Measurements from ENCODE around the gene MAP3K4.

The MAP3K4 gene

DNA sequence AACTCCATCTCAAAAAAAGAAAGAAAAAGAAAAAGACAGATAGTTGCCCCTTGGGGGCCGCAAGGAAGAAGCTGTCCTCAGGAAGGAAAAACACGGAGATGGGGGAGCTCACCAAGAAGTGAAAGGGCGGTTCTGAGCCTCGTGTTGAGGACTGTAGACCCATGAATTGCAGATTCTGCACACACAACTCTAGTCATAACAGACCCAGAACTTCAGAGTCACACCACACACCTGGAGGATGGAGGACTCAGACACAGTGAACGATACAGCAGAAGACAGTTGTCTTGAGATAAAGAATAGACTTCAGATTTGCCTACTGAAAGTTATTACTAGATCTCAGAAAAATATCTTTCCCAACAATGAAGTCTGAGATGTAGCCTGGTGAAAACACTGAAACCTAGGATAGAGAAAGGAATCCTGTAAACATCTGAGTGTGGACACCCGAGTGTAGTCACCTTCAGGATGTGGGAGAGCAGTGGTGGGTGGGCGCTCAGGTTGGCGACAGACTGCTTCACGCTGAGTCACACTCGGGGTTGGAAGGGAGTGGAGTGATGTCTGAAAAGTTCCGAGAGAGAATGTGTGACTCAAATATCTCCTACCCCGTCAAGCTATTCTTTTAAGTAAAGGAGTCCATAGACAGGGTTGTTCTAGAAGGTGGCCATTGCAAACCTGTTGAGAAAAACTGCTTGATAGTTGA is 88.1 kb downstream of the MAP3K4 start:
- Histone ChIP-seq H3K27me3 (ENCODE audit: control insufficient read depth in 1 of 2, insufficient read depth in 2 of 2, low read length in 2 of 2) (no peaks in the 10 kb centered on the region), H3K36me3 (ENCODE audit: insufficient read depth, low read length) (peaks cover 49% of the 10 kb centered on the region), H3K4me3 (ENCODE audit: low read depth in 1 of 2, low read length in 2 of 2) (no peak overlapping the region), H3K9ac (ENCODE audit: low read length) (no peak overlapping the region), H3K9me3 (ENCODE audit: low read length) (no peaks in the 10 kb centered on the region), H3K27ac (ENCODE audit: low read depth, low read length) (no peak overlapping the region), H3K4me1 (ENCODE audit: insufficient read depth, low read length) (no peaks in the 10 kb centered on the region)

GRCh38 chr6:161080263-161080970 is 88.8 kb downstream of the MAP3K4 start:
- no peak overlapping the region for H3K27ac ChIP-seq (ENCODE audit: low read depth, low read length)
- no peaks in the 10 kb centered on the region for H3K4me1 ChIP-seq (ENCODE audit: insufficient read depth, low read length)
- H3K4me3 ChIP-seq (ENCODE audit: low read depth in 1 of 2, low read length in 2 of 2): no peak overlapping the region
- H3K36me3 ChIP-seq (ENCODE audit: insufficient read depth, low read length): peaks cover 49% of the 10 kb centered on the region
- no peaks in the 10 kb centered on the region for H3K9me3 ChIP-seq (ENCODE audit: low read length)
- H3K27me3 ChIP-seq (ENCODE audit: control insufficient read depth in 1 of 2, insufficient read depth in 2 of 2, low read length in 2 of 2): no peaks in the 10 kb centered on the region
- no peak overlapping the region for H3K9ac ChIP-seq (ENCODE audit: low read length)

GRCh38 chr6:161082215-161082614 is 90.6 kb downstream of the MAP3K4 start:
- Histone ChIP-seq H3K27me3 (ENCODE audit: control insufficient read depth in 1 of 2, insufficient read depth in 2 of 2, low read length in 2 of 2) (no peaks in the 10 kb centered on the region), H3K9ac (ENCODE audit: low read length) (no peak overlapping the region), H3K36me3 (ENCODE audit: insufficient read depth, low read length) (peaks cover 54% of the 10 kb centered on the region), H3K4me1 (ENCODE audit: insufficient read depth, low read length) (no peaks in the 10 kb centered on the region), H3K27ac (ENCODE audit: low read depth, low read length) (no peak overlapping the region), H3K9me3 (ENCODE audit: low read length) (no peaks in the 10 kb centered on the region), H3K4me3 (ENCODE audit: low read depth in 1 of 2, low read length in 2 of 2) (no peak overlapping the region)

- no peak overlapping the region for H3K4me3 ChIP-seq (ENCODE audit: low read depth in 1 of 2, low read length in 2 of 2)
- no peaks in the 10 kb centered on the region for H3K9me3 ChIP-seq (ENCODE audit: low read length)
- H3K9ac ChIP-seq (ENCODE audit: low read length): no peak overlapping the region
- no peaks in the 10 kb centered on the region for H3K4me1 ChIP-seq (ENCODE audit: insufficient read depth, low read length)
- no peaks in the 10 kb centered on the region for H3K27me3 ChIP-seq (ENCODE audit: control insufficient read depth in 1 of 2, insufficient read depth in 2 of 2, low read length in 2 of 2)
- H3K27ac ChIP-seq (ENCODE audit: low read depth, low read length): no peak overlapping the region
- peaks cover 71% of the 10 kb centered on the region for H3K36me3 ChIP-seq (ENCODE audit: insufficient read depth, low read length)
Observed at GRCh38 chr6:161085246-161085645, 93.7 kb downstream of the MAP3K4 start.

DNA sequence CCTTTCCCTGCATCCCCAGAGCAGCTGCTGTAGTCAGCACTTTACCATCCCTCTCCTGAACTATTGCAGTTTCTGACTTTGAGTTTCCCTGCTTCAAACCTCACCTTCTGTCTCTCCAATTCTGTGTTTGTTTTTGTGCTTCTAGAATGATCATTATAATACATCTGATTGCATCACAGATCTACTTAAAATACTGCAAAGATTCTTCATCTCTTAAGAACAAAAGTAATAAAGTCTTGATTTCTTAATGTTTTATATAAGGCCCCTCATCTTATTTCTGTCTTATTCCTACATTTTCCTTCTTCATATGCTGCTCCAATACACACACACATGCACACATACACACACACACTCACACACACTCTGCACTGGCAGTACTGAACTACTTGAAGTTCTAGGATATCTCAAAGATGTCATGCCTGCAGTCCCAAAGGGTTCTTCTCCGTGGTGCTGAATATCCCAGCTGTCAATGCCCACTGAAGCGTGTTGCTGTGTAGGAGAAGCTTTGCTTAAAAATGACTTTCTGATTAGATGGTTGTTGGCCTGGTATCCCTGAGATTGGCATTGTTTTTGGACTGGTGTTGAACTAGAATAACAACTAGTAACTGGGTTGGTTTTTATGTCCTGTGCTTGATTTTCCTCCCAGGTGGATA is 97.2 kb downstream of the MAP3K4 start:
- H3K4me1 ChIP-seq (ENCODE audit: insufficient read depth, low read length): no peaks in the 10 kb centered on the region
- no peak overlapping the region for H3K27ac ChIP-seq (ENCODE audit: low read depth, low read length)
- no peak overlapping the region for H3K9ac ChIP-seq (ENCODE audit: low read length)
- H3K4me3 ChIP-seq (ENCODE audit: low read depth in 1 of 2, low read length in 2 of 2): no peak overlapping the region
- peaks cover 56% of the 10 kb centered on the region for H3K36me3 ChIP-seq (ENCODE audit: insufficient read depth, low read length)
- no peaks in the 10 kb centered on the region for H3K27me3 ChIP-seq (ENCODE audit: control insufficient read depth in 1 of 2, insufficient read depth in 2 of 2, low read length in 2 of 2)
- H3K9me3 ChIP-seq (ENCODE audit: low read length): no peaks in the 10 kb centered on the region

DNA sequence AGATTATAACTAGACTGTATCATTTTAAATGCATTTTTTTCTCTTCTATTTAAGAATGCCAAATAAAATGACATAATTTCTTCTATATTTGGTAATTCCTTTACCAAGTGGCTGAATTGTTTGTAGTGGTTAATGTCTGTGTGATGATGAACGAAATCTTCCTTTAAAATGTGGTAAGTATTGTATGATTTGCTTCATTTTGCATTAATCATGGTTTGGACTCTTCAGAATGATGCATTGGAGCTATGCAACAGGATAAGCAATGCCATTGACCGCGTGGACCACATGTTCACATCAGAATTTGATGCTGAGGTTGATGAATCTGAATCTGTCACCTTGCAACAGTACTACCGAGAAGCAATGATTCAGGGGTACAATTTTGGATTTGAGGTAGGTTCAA is 99.6 kb downstream of the MAP3K4 start:
- Histone ChIP-seq H3K4me3 (ENCODE audit: low read depth in 1 of 2, low read length in 2 of 2) (no peak overlapping the region), H3K9ac (ENCODE audit: low read length) (no peak overlapping the region), H3K27me3 (ENCODE audit: control insufficient read depth in 1 of 2, insufficient read depth in 2 of 2, low read length in 2 of 2) (no peaks in the 10 kb centered on the region), H3K27ac (ENCODE audit: low read depth, low read length) (no peak overlapping the region), H3K36me3 (ENCODE audit: insufficient read depth, low read length) (peaks cover 54% of the 10 kb centered on the region), H3K4me1 (ENCODE audit: insufficient read depth, low read length) (no peaks in the 10 kb centered on the region), H3K9me3 (ENCODE audit: low read length) (no peaks in the 10 kb centered on the region)

GRCh38 chr6:161091972-161092701 is 100.6 kb downstream of the MAP3K4 start:
- Histone ChIP-seq H3K9ac (ENCODE audit: low read length) (no peak overlapping the region), H3K27me3 (ENCODE audit: control insufficient read depth in 1 of 2, insufficient read depth in 2 of 2, low read length in 2 of 2) (no peaks in the 10 kb centered on the region), H3K4me3 (ENCODE audit: low read depth in 1 of 2, low read length in 2 of 2) (no peak overlapping the region), H3K4me1 (ENCODE audit: insufficient read depth, low read length) (no peaks in the 10 kb centered on the region), H3K36me3 (ENCODE audit: insufficient read depth, low read length) (peaks cover 52% of the 10 kb centered on the region), H3K27ac (ENCODE audit: low read depth, low read length) (no peak overlapping the region), H3K9me3 (ENCODE audit: low read length) (no peaks in the 10 kb centered on the region)

DNA sequence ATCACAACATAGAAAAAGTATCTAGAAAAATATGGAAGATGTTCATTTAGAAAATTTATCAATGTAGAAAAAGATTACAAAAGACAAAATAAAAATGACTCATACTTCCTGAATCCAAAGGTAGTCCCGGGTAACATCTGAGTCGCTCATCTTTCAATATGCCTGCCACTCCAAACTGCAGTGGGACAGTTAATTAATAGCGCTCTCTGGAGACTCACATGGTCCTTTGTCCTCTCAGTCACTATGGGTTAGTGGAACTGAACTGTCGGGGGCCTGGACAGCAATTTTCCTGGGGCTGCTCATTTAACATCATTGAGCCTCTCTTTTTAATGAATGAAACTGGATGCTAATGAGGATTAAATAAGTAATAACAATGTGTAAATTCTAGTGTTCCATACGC is 103.4 kb downstream of the MAP3K4 start:
- H3K9ac ChIP-seq (ENCODE audit: low read length): no peak overlapping the region
- no peaks in the 10 kb centered on the region for H3K9me3 ChIP-seq (ENCODE audit: low read length)
- peaks cover 49% of the 10 kb centered on the region for H3K36me3 ChIP-seq (ENCODE audit: insufficient read depth, low read length)
- no peak overlapping the region for H3K27ac ChIP-seq (ENCODE audit: low read depth, low read length)
- no peak overlapping the region for H3K4me3 ChIP-seq (ENCODE audit: low read depth in 1 of 2, low read length in 2 of 2)
- H3K27me3 ChIP-seq (ENCODE audit: control insufficient read depth in 1 of 2, insufficient read depth in 2 of 2, low read length in 2 of 2): no peaks in the 10 kb centered on the region
- H3K4me1 ChIP-seq (ENCODE audit: insufficient read depth, low read length): no peaks in the 10 kb centered on the region

DNA sequence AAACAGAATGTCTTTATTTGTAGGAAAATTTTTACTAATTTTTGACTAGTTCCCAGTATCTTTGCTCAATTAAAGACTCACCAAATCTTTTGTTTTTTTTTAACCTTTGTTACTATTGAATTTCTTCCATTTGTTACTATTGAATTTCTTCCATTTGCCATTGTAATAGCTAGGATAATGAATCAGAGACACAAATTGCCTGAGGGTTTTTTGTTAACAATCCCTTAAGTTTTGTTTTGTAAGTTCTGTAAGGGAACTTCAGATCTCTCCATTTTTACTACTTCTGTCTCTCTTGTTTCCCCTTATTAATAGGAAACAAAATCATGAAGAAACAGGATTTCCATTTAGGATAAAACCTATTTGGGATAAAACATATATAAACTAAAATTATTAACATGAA is 104.3 kb downstream of the MAP3K4 start:
- Histone ChIP-seq H3K4me3 (ENCODE audit: low read depth in 1 of 2, low read length in 2 of 2) (no peak overlapping the region), H3K27ac (ENCODE audit: low read depth, low read length) (no peak overlapping the region), H3K9ac (ENCODE audit: low read length) (no peak overlapping the region), H3K4me1 (ENCODE audit: insufficient read depth, low read length) (no peaks in the 10 kb centered on the region), H3K27me3 (ENCODE audit: control insufficient read depth in 1 of 2, insufficient read depth in 2 of 2, low read length in 2 of 2) (no peaks in the 10 kb centered on the region), H3K9me3 (ENCODE audit: low read length) (no peaks in the 10 kb centered on the region), H3K36me3 (ENCODE audit: insufficient read depth, low read length) (peaks cover 54% of the 10 kb centered on the region)

GRCh38 chr6:161100072-161100471 is 108.5 kb downstream of the MAP3K4 start:
- Histone ChIP-seq H3K4me1 (ENCODE audit: insufficient read depth, low read length) (no peaks in the 10 kb centered on the region), H3K9me3 (ENCODE audit: low read length) (no peaks in the 10 kb centered on the region), H3K27me3 (ENCODE audit: control insufficient read depth in 1 of 2, insufficient read depth in 2 of 2, low read length in 2 of 2) (no peaks in the 10 kb centered on the region), H3K4me3 (ENCODE audit: low read depth in 1 of 2, low read length in 2 of 2) (no peak overlapping the region), H3K9ac (ENCODE audit: low read length) (no peak overlapping the region), H3K27ac (ENCODE audit: low read depth, low read length) (no peak overlapping the region), H3K36me3 (ENCODE audit: insufficient read depth, low read length) (peaks cover 51% of the 10 kb centered on the region)

DNA sequence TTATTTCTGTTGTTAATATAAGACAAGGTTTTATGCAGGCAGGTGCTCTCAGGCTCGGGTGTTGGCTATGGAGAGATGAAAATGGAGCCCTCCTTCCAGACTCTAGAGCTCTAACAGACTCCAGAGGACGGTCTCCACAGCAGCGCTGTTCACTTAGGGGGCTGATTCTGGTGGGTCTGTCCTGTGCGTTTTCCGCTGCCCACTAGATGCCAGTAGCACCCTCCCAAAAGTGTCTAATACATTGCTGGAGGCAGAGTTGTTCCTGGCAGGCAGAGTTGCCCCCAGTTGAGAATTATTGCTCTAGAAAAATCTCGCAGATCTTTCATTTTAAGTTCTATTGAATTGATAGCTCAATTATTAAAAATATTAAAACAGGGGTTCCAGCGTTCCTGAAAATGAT is 109.9 kb downstream of the MAP3K4 start:
- Histone ChIP-seq H3K27me3 (ENCODE audit: control insufficient read depth in 1 of 2, insufficient read depth in 2 of 2, low read length in 2 of 2) (no peaks in the 10 kb centered on the region), H3K27ac (ENCODE audit: low read depth, low read length) (no peak overlapping the region), H3K9ac (ENCODE audit: low read length) (no peak overlapping the region), H3K9me3 (ENCODE audit: low read length) (no peaks in the 10 kb centered on the region), H3K4me1 (ENCODE audit: insufficient read depth, low read length) (no peaks in the 10 kb centered on the region), H3K4me3 (ENCODE audit: low read depth in 1 of 2, low read length in 2 of 2) (no peak overlapping the region), H3K36me3 (ENCODE audit: insufficient read depth, low read length) (peaks cover 52% of the 10 kb centered on the region)

Data from muscle layer of colon (tissue), 2 donors.